IMR-90 (cell line): ENCODE results near the gene CYP2E1.

Experiments
- CEBPB ChIP-seq: IDR thresholded peaks from 2 replicates; pipeline ENCODE4 v1.6.1; 2012; ENCODE audit warnings: low read depth, low read length, improper control_type of control experiment
- CTCF ChIP-seq: conservative IDR thresholded peaks from 2 replicates; pipeline ENCODE4 v1.5.1; 2012; ENCODE audit warnings: mild to moderate bottlenecking, low read depth, low read length, improper control_type of control experiment
- FOS ChIP-seq: fragments of 150-350 bp; IDR thresholded peaks from 2 replicates; pipeline ENCODE4 v1.6.1; 2016; ENCODE audit warnings: low read depth, low read length
- MAZ ChIP-seq: IDR thresholded peaks from 2 replicates; pipeline ENCODE4 v1.6.1; 2012; ENCODE audit warnings: low read depth, mild to moderate bottlenecking, low read length, improper control_type of control experiment, moderate library complexity, borderline replicate concordance
- NFE2L2 ChIP-seq: fragments of 150-350 bp; IDR thresholded peaks from 2 replicates; pipeline ENCODE4 v1.6.1; 2016; ENCODE audit warnings: low read depth, mild to moderate bottlenecking, low read length
- POLR2A ChIP-seq: IDR thresholded peaks from 2 replicates; pipeline ENCODE4 v1.6.1; 2012; ENCODE audit warnings: mild to moderate bottlenecking, low read depth, low read length
- RFX5 ChIP-seq: IDR thresholded peaks from 2 replicates; pipeline ENCODE4 v1.8.0; 2012; ENCODE audit warnings: low read depth, mild to moderate bottlenecking, low read length, moderate library complexity
- USF2 ChIP-seq: fragments of 150-350 bp; IDR thresholded peaks from 2 replicates; pipeline ENCODE4 v1.6.1; 2017; ENCODE audit warnings: mild to moderate bottlenecking, antibody characterized with exemption, low read length, low read depth

GRCh38 chr10:133526957-133527588 lies at the start of gene CYP2E1:
- TF ChIP-seq CTCF = no peak
- no peak for TF ChIP-seq CEBPB
- no peak for TF ChIP-seq POLR2A
- no peak for TF ChIP-seq MAZ
- TF ChIP-seq RFX5 = no peak
- TF ChIP-seq NFE2L2 = no peak
- no peak for TF ChIP-seq FOS
- no peak for TF ChIP-seq USF2
